ENCODE results near the gene SLC2A4. TPM values are rescaled to one million over a fixed set of nuclear protein-coding genes. Genes with fewer than 3 reads are reported as not detected.

The SLC2A4 gene
- total and polyA plus RNA-seq, 2 of the 4 experiments (the other 2 are of a cell fraction) = 0.07 TPM; not detected in 1

DNA sequence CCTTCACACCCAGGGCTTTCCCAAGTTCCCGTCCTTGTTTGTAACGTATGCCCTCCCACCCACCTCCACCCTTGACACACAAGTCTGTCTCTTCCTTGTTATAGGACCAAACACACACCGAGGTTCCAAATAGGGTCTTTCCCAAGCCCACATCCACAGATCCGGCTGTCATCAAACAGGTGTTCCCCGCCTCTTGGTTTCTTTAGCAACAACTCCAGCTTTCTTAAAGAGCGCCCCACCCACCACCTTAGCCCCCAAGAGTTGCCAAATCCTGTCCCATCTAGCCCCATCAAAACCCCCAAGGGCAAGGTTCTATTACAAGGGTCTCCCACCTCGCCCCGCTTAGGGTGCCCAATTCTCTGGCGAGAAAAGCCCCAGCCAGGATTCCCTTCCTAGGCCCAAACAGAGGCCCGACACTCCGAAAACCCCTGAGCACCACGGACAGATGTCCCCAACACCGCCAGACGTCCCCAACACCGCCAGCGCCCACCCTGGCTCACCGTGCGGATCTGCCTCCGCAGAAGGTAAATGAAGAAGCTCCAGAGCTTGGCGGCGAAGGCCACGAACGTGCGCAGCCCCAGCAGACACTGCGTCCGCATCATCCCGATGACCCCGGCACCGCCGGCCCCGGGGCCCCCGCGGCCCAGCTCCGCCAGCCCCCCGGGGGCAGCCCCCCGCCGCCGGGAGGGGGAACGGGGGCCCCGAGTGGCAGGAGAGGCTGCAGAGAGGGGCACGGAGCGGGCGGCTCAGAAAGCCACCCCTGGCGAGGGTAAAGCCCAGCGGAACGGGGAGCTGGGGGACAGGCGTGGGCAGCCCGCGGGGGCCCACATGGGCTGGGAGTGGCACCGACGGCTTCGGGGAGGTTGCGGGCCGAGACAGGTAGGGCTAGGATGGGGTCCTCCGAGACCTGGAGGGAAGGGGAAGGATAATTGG lies 30.6 kb upstream of the SLC2A4 start:
- Histone ChIP-seq H3K4me2 (ENCODE audit: low read depth, low read length) (peak overlapping the region; percentile 99), H2BK120ac (ENCODE audit: low read depth, low read length) (peak overlapping the region; percentile 60), H3K4me3 (ENCODE audit: insufficient read depth, low read depth, low read length) (peak overlapping the region; percentile 62), H4K8ac (ENCODE audit: low read depth in 2 of 2, low read length in 2 of 2) (peak overlapping the region; percentile 89 to 94; a peak in 3 of 4 replicates), H3K36me3 (ENCODE audit: control insufficient read depth, insufficient read depth, low read length) (peaks cover 15% of the 10 kb centered on the region), H2BK20ac (ENCODE audit: low read depth, low read length) (no peak overlapping the region), H4K91ac (ENCODE audit: insufficient read depth, low read depth, low read length) (peak overlapping the region; percentile 93), H3K79me1 (ENCODE audit: low read depth in 1 of 2, low read length in 2 of 2) (peaks cover 7 to 51% of the 10 kb centered on the region in 2 experiments; a peak in 3 of 4 replicates), H3K4ac (ENCODE audit: low read depth, low read length) (peak overlapping the region; percentile 96), H3K9ac (ENCODE audit: low read depth, low read length) (peak overlapping the region; percentile 88), H3K23ac (ENCODE audit: low read depth, low read length) (peak overlapping the region; percentile 93), H3K4me1 (ENCODE audit: control insufficient read depth, insufficient read depth, low read length) (peaks cover 8% of the 10 kb centered on the region), H4K5ac (ENCODE audit: low read depth, low read length) (peak overlapping the region; percentile 91), H3K27me3 (ENCODE audit: control insufficient read depth, insufficient read depth, low read length) (no peaks in the 10 kb centered on the region), H3K9me3 (ENCODE audit: control insufficient read depth, insufficient read depth, low read length) (no peaks in the 10 kb centered on the region), H3K27ac (ENCODE audit: insufficient read depth, low read length) (peak overlapping the region; percentile 93), H2AK5ac (ENCODE audit: low read depth, low read length) (peak overlapping the region; percentile 95), H3K18ac (ENCODE audit: low read depth, low read length) (peak overlapping the region; percentile 37; the same call in 1 of the 2 replicates), H3K14ac (replicated peaks; ENCODE audit: low read depth, low read length) (peak overlapping the region; percentile 91), H2BK5ac (ENCODE audit: low read depth, low read length, poor library complexity, severe bottlenecking) (peak overlapping the region; percentile 87), H4K20me1 (ENCODE audit: insufficient read depth, low read length) (peaks cover 9% of the 10 kb centered on the region; the same call in 1 of the 2 replicates), H2AFZ (replicated peaks; ENCODE audit: low read length, poor library complexity) (peak overlapping the region; percentile 71), H2BK15ac (ENCODE audit: low read depth, low read length) (no peak overlapping the region), H2AK9ac (replicated peaks; ENCODE audit: low read depth, low read length, poor library complexity) (peak overlapping the region; percentile 99), H3K9me1 (ENCODE audit: insufficient read depth, low read length) (peaks cover 10% of the 10 kb centered on the region), H3K56ac (ENCODE audit: extremely low read depth, insufficient read depth, low read length) (peak overlapping the region; percentile 50)
- dilution Hi-C loops (cut with HindIII; ENCODE audit: low sequenced_read_pairs, unreplicated experiment) (no loop called here), in situ Hi-C loops (cut with MboI; ENCODE audit: low sequenced_read_pairs) (no loop called here), intact Hi-C loops (cut with micrococcal nuclease) (no loop called here)
- POLR2A ChIA-PET (ENCODE audit: unreplicated experiment) = interaction anchor here (0.6 kb wide), 1 partner anchor 9 kb away, joined by 4 read pairs; the partner anchor contains the start of gene GABARAP
- ATAC-seq (ENCODE audit: low read depth) = peak; percentile 1; the same call in 1 of the 2 replicates
- CTCF ChIA-PET = no interaction called here
- TF ChIP-seq, protein P1, sequence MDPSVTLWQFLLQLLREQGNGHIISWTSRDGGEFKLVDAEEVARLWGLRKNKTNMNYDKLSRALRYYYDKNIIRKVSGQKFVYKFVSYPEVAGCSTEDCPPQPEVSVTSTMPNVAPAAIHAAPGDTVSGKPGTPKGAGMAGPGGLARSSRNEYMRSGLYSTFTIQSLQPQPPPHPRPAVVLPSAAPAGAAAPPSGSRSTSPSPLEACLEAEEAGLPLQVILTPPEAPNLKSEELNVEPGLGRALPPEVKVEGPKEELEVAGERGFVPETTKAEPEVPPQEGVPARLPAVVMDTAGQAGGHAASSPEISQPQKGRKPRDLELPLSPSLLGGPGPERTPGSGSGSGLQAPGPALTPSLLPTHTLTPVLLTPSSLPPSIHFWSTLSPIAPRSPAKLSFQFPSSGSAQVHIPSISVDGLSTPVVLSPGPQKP (IDR thresholded peaks at IDR 0.05; ENCODE audit: borderline replicate concordance, low read depth, low read length) = no peak
- TF ChIP-seq MXI1 (IDR thresholded peaks at IDR 0.05; ENCODE audit: borderline replicate concordance, low read depth, low read length) = peak; percentile 54; the same call in 1 of the 2 replicates
- BruUV-seq (replicated peaks) = no TSS peak
- WGBS, 2 experiments (ENCODE audit: extremely low coverage in 2 of 2, insufficient read length in 1 of 2) = 2% methylated on average over 12 of the region's 55 CpGs; no CpG with 5 or more reads in 1 of the 2 experiments
- DNase-seq = no peak

All from IMR-90 (cell line).